Measurements from ENCODE around the gene LTBP3.

DNA sequence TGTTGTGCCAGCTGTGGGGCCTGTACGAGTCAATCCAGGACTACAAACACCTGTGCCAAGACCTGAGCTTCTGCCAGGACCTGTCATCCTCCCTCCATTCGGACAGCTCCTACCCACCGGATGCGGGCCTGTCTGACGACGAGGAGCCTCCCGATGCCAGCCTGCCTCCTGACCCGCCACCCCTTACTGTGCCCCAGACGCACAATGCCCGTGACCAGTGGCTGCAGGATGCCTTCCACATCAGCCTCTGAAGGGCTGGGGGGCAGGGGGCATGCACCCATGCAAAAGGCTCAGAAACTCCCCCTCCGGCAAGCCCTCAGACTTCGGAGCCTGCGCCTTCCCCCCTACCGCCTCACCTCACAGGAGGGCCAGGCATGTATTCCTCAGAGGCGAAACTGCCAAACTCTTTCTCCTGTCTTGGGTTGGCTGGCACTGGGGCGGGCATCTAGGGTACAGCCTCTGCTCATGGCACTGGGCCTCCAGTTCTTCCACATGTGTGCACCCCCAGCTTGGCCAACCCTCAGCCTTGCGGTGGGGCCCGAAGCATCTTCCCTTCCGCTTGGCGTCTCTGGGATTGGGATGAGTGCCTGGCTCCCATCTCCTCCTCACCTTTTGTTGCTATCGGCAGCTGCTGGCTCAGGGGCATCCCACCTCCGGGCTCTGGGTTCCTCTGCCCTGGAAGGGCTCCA, 15.4 kb upstream of the LTBP3 start:
- TF ChIP-seq POLR2A (IDR thresholded peaks at IDR 0.05) = no peak
- no peak for TF ChIP-seq CTCF (IDR thresholded peaks at IDR 0.05)
